A549 (cell line): ENCODE results near the gene ALOX15B. TPM values are rescaled to one million over a fixed set of nuclear protein-coding genes. Genes with fewer than 3 reads are reported as not detected.

ENCODE experiments used
- ATAC-seq, 2 experiments: fragments of 200-7000 bp in 1 of 2; fragments of >200 bp in 1 of 2; cut with Nextera tagmentation in 1 of 2; cut with Tn5 transposase in 1 of 2; 3 replicates each; pipeline versions ENCODE4 v1.8.0 to v1.9.1; 2018 to 2020; ENCODE audit warnings: mild to moderate bottlenecking in 1 of 2, moderate library complexity in 1 of 2
- CTCF ChIA-PET: fragments of 300-600 bp; sonication (Branson Sonifier 250); formaldehyde crosslinking; extraction: SDS; loops from one replicate; lab custom pipeline; 2021; ENCODE audit warnings: antibody characterized with exemption, inconsistent platforms; lab: Yijun Ruan, JAX
- POLR2A ChIA-PET: fragments of 350-600 bp; formaldehyde crosslinking; extraction: SDS; loops from one replicate; lab custom pipeline; 2021; ENCODE audit warnings: antibody characterized with exemption, inconsistent platforms; lab: Yijun Ruan, JAX
- DNase-seq, 2 experiments: peaks; one replicate each; pipeline versions ENCODE4 v3.0.0 to v3.0.0-alpha.2; 2011 to 2016; ENCODE audit warnings: low read depth in 1 of 2, low spot score in 1 of 2
- FAIRE-seq: peaks from 2 replicates; lab custom pipeline; 2011; peaks lifted over from hg19 to GRCh38; lab: Jason Lieb, UNC
- H3K27ac ChIP-seq, 2 experiments: fragments of >200 bp; sonication (Bioruptor Twin); formaldehyde crosslinking; 3 replicates each; pipeline ENCODE4 v1.5.1; 2016 to 2017
- H3K4me1 ChIP-seq: fragments of >200 bp; sonication (Bioruptor Twin); formaldehyde crosslinking; 3 replicates; pipeline ENCODE4 v1.6.1; 2016
- H3K4me2 ChIP-seq: fragments of >200 bp; sonication (Bioruptor Twin); formaldehyde crosslinking; 3 replicates; pipeline ENCODE4 v1.6.1; 2016
- H3K4me3 ChIP-seq: fragments of >200 bp; sonication (Bioruptor Twin); formaldehyde crosslinking; 3 replicates; pipeline ENCODE4 v1.5.1; 2016
- H3K9me3 ChIP-seq: fragments of >200 bp; sonication (Bioruptor Twin); formaldehyde crosslinking; 3 replicates; pipeline ENCODE4 v1.6.1; 2016
- CBX2 ChIP-seq: fragments of 200-600 bp; sonication (generic); IDR thresholded peaks from 2 replicates; pipeline ENCODE4 v1.6.1; 2016; ENCODE audit warnings: low read depth, mild to moderate bottlenecking, borderline replicate concordance
- CBX8 ChIP-seq: fragments of 200-600 bp; sonication (generic); IDR thresholded peaks from 2 replicates; pipeline ENCODE4 v1.6.1; 2016
- EHF ChIP-seq: fragments of 250-450 bp; sonication (Bioruptor Pico); IDR thresholded peaks from 2 replicates; pipeline ENCODE4 v1.5.0; 2020; ENCODE audit warnings: mild to moderate bottlenecking
- EHMT2 ChIP-seq: fragments of 200-600 bp; sonication (generic); IDR thresholded peaks from 2 replicates; pipeline ENCODE4 v1.6.1; 2016; ENCODE audit warnings: antibody characterized with exemption, low read depth, mild to moderate bottlenecking, moderate library complexity
- FOSB ChIP-seq: fragments of 250-450 bp; sonication (Bioruptor Pico); IDR thresholded peaks from 2 replicates; pipeline ENCODE4 v1.5.0; 2020; ENCODE audit warnings: mild to moderate bottlenecking, moderate library complexity
- GATA3 ChIP-seq: IDR thresholded peaks from 2 replicates; pipeline ENCODE4 v1.6.1; 2012; ENCODE audit warnings: borderline replicate concordance
- HDAC2 ChIP-seq: fragments of 200-600 bp; sonication (generic); IDR thresholded peaks from 2 replicates; pipeline ENCODE4 v1.6.1; 2016
- HOXA7 ChIP-seq: fragments of 250-450 bp; sonication (Bioruptor Pico); IDR thresholded peaks from 2 replicates; pipeline ENCODE4 v1.5.0; 2020; ENCODE audit warnings: mild to moderate bottlenecking, moderate library complexity
- HOXB13 ChIP-seq: fragments of 250-450 bp; sonication (Bioruptor Pico); IDR thresholded peaks from 2 replicates; pipeline ENCODE4 v1.5.0; 2020; ENCODE audit warnings: low read depth, mild to moderate bottlenecking, moderate library complexity
- MAFK ChIP-seq: fragments of 450-650 bp; IDR thresholded peaks from 2 replicates; pipeline ENCODE4 v1.6.1; 2014; ENCODE audit not compliant: partially characterized antibody
- MAZ ChIP-seq: fragments of 150-350 bp; IDR thresholded peaks from 2 replicates; pipeline ENCODE4 v1.6.1; 2014; ENCODE audit warnings: antibody characterized with exemption, low read depth, low read length, borderline replicate concordance
- PHF8 ChIP-seq: fragments of 200-600 bp; sonication (generic); IDR thresholded peaks from 2 replicates; pipeline ENCODE4 v1.6.1; 2016; ENCODE audit warnings: low read depth, mild to moderate bottlenecking, antibody characterized with exemption, moderate library complexity, borderline replicate concordance
- RFX5 ChIP-seq: fragments of 450-650 bp; IDR thresholded peaks from 2 replicates; pipeline ENCODE4 v1.7.1; 2014; ENCODE audit warnings: antibody characterized with exemption, mild to moderate bottlenecking, moderate library complexity
- SREBF2 ChIP-seq: fragments of 450-650 bp; IDR thresholded peaks from 2 replicates; pipeline ENCODE4 v1.6.1; 2014; ENCODE audit warnings: mild to moderate bottlenecking, moderate library complexity
- TP53 ChIP-seq: fragments of 250-450 bp; sonication (Bioruptor Pico); IDR thresholded peaks from 2 replicates; pipeline ENCODE4 v1.5.0; 2021; ENCODE audit warnings: mild to moderate bottlenecking, moderate library complexity
- ZFP36 ChIP-seq: fragments of 450-650 bp; IDR thresholded peaks from 2 replicates; pipeline ENCODE4 v1.6.1; 2014; ENCODE audit warnings: borderline replicate concordance; ENCODE audit not compliant: partially characterized antibody
- WGBS: methylation state at CpG from one replicate; pipeline ENCODE4 v1.1.6; 2017; ENCODE audit errors: missing lambda C conversion rate; 5-methylcytosine and 5-hydroxymethylcytosine counted together
- polyA plus RNA-seq, 4 experiments: library from polyadenylated mRNA; depleted of rRNA in 3 of 4; stranded (reverse); fragments of >200 nt; fragmentation: RNase III in 1 of 4; extraction: RNeasy Plus Mini Kit Qiagen cat#74134 plus additional on column Dnase treatment in 1 of 4; gene quantifications; 2 replicates in 3 of 4; 3 replicates in 1 of 4; pipeline ENCODE4 v1.2.3, GENCODE V29; 2011 to 2017
- TF ChIP-seq, protein P1 (sequence below): fragments of >200 bp; sonication (Bioruptor Twin); formaldehyde crosslinking; IDR thresholded peaks from 3 replicates; pipeline ENCODE4 v1.5.1; 2016
- TF ChIP-seq, protein P2 (sequence below): fragments of 150-350 bp; IDR thresholded peaks from 2 replicates; pipeline ENCODE4 v1.6.1; 2014; ENCODE audit warnings: low read depth, mild to moderate bottlenecking, low read length
- TF ChIP-seq, protein P3 (sequence below): IDR thresholded peaks from 2 replicates; pipeline ENCODE4 v1.6.1; 2012
- TF ChIP-seq, protein P4 (sequence below): fragments of 450-650 bp; IDR thresholded peaks from 2 replicates; pipeline ENCODE4 v1.6.1; 2014; ENCODE audit warnings: antibody characterized with exemption
- TF ChIP-seq, protein P5 (sequence below): fragments of 250-450 bp; sonication (Bioruptor Pico); IDR thresholded peaks from 2 replicates; pipeline ENCODE4 v1.5.0; 2020; ENCODE audit warnings: low read depth, mild to moderate bottlenecking, moderate library complexity

ALOX15B gene
- polyA plus RNA-seq, 2 of the 4 experiments (the other 2 are of a cell fraction) = not detected

DNA sequence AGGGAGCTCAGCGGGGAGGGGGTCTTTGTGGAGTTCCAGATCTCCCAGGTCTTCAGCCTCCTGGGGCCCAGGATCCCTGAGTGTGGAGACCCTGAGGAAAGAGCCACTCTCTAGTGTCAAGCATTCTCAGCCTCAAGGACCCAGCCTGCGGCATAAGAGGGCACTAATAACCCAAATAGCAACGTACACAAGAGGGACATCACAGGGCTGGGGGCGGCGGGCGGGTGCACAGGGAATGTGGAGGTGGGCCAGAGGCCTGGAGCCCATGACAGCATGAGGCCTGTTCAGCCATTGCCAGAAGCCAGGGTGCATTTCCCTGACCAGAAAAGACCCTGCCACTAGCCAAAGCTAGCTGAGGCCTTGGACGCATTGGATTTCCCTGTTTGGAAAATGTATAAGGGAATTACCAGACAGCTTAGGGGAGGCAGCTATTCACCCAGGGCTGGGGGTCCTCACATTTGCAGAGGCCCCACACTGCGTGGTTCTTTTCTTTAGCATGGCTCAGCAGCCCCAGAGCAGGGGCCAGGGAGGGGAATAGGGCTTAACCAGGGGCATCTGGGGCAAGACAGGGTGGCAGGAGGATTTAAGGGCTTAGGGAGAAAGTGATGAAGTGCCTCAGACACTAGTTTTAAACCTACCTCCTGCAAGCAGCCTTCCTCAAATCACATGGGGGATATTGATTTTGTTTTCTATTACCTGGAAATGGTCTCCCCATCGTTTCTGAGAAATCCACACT is 13.5 kb upstream of the ALOX15B start:
- H3K4me2 ChIP-seq = no peak overlapping the region
- 54% methylated on average over 9 of the region's 9 CpGs for WGBS
- H3K9me3 ChIP-seq = 0 out of 3 replicates have a peak, but pooled peaks cover 2% of the 10 kb centered on the region
- no peak for FAIRE-seq
- ChIA-PET CTCF (interaction anchor here (0.9 to 13.5 kb wide), 8 partner anchors 9 to 90 kb away, joined by 3 to 148 read pairs (median 10); no protein-coding TSS in a partner anchor), POLR2A (no interaction called here)
- TF ChIP-seq GATA3 = no peak
- TF ChIP-seq HDAC2 = no peak
- TF ChIP-seq HOXB13 (CRISPR knock-in tag) = no peak
- no peak for TF ChIP-seq HOXA7 (CRISPR knock-in tag)
- TF ChIP-seq TP53 (CRISPR knock-in tag) = no peak
- no peak for TF ChIP-seq PHF8
- no peak for TF ChIP-seq RFX5
- TF ChIP-seq EHF (CRISPR knock-in tag) = no peak
- TF ChIP-seq CBX8 = no peak
- TF ChIP-seq, protein P1, sequence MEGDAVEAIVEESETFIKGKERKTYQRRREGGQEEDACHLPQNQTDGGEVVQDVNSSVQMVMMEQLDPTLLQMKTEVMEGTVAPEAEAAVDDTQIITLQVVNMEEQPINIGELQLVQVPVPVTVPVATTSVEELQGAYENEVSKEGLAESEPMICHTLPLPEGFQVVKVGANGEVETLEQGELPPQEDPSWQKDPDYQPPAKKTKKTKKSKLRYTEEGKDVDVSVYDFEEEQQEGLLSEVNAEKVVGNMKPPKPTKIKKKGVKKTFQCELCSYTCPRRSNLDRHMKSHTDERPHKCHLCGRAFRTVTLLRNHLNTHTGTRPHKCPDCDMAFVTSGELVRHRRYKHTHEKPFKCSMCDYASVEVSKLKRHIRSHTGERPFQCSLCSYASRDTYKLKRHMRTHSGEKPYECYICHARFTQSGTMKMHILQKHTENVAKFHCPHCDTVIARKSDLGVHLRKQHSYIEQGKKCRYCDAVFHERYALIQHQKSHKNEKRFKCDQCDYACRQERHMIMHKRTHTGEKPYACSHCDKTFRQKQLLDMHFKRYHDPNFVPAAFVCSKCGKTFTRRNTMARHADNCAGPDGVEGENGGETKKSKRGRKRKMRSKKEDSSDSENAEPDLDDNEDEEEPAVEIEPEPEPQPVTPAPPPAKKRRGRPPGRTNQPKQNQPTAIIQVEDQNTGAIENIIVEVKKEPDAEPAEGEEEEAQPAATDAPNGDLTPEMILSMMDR = no peak
- no peak for TF ChIP-seq SREBF2
- TF ChIP-seq FOSB = no peak
- no peak for TF ChIP-seq CBX2
- TF ChIP-seq, protein P2, sequence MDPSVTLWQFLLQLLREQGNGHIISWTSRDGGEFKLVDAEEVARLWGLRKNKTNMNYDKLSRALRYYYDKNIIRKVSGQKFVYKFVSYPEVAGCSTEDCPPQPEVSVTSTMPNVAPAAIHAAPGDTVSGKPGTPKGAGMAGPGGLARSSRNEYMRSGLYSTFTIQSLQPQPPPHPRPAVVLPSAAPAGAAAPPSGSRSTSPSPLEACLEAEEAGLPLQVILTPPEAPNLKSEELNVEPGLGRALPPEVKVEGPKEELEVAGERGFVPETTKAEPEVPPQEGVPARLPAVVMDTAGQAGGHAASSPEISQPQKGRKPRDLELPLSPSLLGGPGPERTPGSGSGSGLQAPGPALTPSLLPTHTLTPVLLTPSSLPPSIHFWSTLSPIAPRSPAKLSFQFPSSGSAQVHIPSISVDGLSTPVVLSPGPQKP = no peak
- TF ChIP-seq ZFP36 = no peak
- TF ChIP-seq, protein P3, sequence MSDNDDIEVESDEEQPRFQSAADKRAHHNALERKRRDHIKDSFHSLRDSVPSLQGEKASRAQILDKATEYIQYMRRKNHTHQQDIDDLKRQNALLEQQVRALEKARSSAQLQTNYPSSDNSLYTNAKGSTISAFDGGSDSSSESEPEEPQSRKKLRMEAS = no peak
- TF ChIP-seq, protein P4, sequence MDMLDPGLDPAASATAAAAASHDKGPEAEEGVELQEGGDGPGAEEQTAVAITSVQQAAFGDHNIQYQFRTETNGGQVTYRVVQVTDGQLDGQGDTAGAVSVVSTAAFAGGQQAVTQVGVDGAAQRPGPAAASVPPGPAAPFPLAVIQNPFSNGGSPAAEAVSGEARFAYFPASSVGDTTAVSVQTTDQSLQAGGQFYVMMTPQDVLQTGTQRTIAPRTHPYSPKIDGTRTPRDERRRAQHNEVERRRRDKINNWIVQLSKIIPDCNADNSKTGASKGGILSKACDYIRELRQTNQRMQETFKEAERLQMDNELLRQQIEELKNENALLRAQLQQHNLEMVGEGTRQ = no peak
- TF ChIP-seq MAZ = no peak
- TF ChIP-seq, protein P5, sequence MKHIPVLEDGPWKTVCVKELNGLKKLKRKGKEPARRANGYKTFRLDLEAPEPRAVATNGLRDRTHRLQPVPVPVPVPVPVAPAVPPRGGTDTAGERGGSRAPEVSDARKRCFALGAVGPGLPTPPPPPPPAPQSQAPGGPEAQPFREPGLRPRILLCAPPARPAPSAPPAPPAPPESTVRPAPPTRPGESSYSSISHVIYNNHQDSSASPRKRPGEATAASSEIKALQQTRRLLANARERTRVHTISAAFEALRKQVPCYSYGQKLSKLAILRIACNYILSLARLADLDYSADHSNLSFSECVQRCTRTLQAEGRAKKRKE = no peak
- no peak overlapping the region for H3K4me3 ChIP-seq
- no peak overlapping the region for H3K27ac ChIP-seq
- no peaks in the 10 kb centered on the region for H3K4me1 ChIP-seq
- DNase-seq = no peak
- no peak for ATAC-seq

DNA sequence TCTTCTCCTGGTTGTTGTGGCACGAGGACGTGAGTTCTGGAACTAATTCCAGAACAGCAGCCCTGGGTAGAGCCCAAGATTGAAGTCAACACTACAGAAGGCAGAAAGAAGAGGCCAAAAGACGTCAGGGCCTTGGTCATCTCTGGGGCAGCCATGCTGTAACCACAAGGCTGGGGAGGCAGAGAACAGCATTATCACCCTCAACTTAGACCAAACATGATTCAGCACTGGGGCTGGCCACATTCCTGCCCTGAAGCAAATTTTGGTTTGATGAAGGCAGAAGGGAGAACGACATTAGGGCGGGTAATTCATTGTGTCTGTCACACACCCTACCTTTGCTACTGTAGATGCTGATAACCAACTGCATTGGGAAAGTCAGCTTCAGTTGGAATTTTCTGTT is 9.7 kb upstream of the ALOX15B start:
- Histone ChIP-seq H3K4me3 (no peak overlapping the region), H3K27ac (no peak overlapping the region), H3K4me2 (no peak overlapping the region)
- CTCF ChIA-PET = interaction anchor here (0.9 to 10.2 kb wide), 5 partner anchors 12 to 81 kb away, joined by 3 to 105 read pairs (median 8); no protein-coding TSS in a partner anchor
- ATAC-seq = peak in 1 of 2 experiments; percentile 32; a peak in 2 of 6 replicates
- no peak for FAIRE-seq
- TF ChIP-seq PHF8 = no peak
- no peak for TF ChIP-seq MAFK
- no peak for TF ChIP-seq EHMT2
- TF ChIP-seq, all 56 proteins: peak for 0
- Histone ChIP-seq H3K4me1 (peaks cover 7% of the 10 kb centered on the region; the same call in 2 of the 3 replicates), H3K9me3 (0 out of 3 replicates have a peak, but pooled peaks cover 2% of the 10 kb centered on the region)
- POLR2A ChIA-PET = interaction anchor here (0.6 kb wide), 2 partner anchors 12 to 172 kb away, joined by 3 to 7 read pairs; no protein-coding TSS in a partner anchor
- DNase-seq = no peak
- WGBS = 16% methylated on average over 5 of the region's 5 CpGs
